Measurements from ENCODE around the gene ROBO2. TPM values are rescaled to one million over a fixed set of nuclear protein-coding genes. Genes with fewer than 3 reads are reported as not detected.

ROBO2 gene
- total RNA-seq, 2 experiments from 2014 or later: not detected

- H3K27ac Mint-ChIP-seq: no peak overlapping the region
- H3K9me3 Mint-ChIP-seq: no peaks in the 10 kb centered on the region
- intact Hi-C loops (cut with micrococcal nuclease): loop anchor here (1.0 to 2.0 kb wide), 3 partner anchors 216 to 1606 kb away; no protein-coding TSS in a partner anchor
- peaks cover 2% of the 10 kb centered on the region for H3K4me1 Mint-ChIP-seq (ENCODE audit: low read depth)
- DNase-seq: no peak
- H3K36me3 Mint-ChIP-seq (ENCODE audit: low read depth): peaks cover 1% of the 10 kb centered on the region
- H3K27me3 Mint-ChIP-seq (ENCODE audit: low read depth): peaks cover 42% of the 10 kb centered on the region
- no peak overlapping the region for H3K4me3 Mint-ChIP-seq
- CTCF ChIA-PET: interaction anchor here (0.6 kb wide), 1 partner anchor 44 kb away, joined by 3 read pairs; no protein-coding TSS in a partner anchor
Measured at GRCh38 chr3:77038930-77039605, 831 bp upstream of the ROBO2 start.

- Mint-ChIP-seq H3K27ac (no peak overlapping the region), H3K4me1 (ENCODE audit: low read depth) (peaks cover 2% of the 10 kb centered on the region), H3K9me3 (no peaks in the 10 kb centered on the region), H3K27me3 (ENCODE audit: low read depth) (peaks cover 42% of the 10 kb centered on the region), H3K36me3 (ENCODE audit: low read depth) (peaks cover 1% of the 10 kb centered on the region), H3K4me3 (no peak overlapping the region)
- intact Hi-C loops (cut with micrococcal nuclease): no loop called here
- DNase-seq: no peak
- CTCF ChIA-PET: no interaction called here
Measured at GRCh38 chr3:77040216-77040615, 317 bp downstream of the ROBO2 start.

- intact Hi-C loops (cut with micrococcal nuclease): no loop called here
Measured at GRCh38 chr3:77040926-77041722, 1.2 kb downstream of the ROBO2 start.

GRCh38 chr3:77041811-77042210 lies 1.9 kb downstream of the ROBO2 start:
- intact Hi-C loops (cut with micrococcal nuclease): no loop called here
- peaks cover 42% of the 10 kb centered on the region for H3K27me3 Mint-ChIP-seq (ENCODE audit: low read depth)
- H3K27ac Mint-ChIP-seq: no peak overlapping the region
- peaks cover 2% of the 10 kb centered on the region for H3K9me3 Mint-ChIP-seq
- peaks cover 2% of the 10 kb centered on the region for H3K4me1 Mint-ChIP-seq (ENCODE audit: low read depth)
- no peak for DNase-seq
- peaks cover 1% of the 10 kb centered on the region for H3K36me3 Mint-ChIP-seq (ENCODE audit: low read depth)
- H3K4me3 Mint-ChIP-seq: no peak overlapping the region
- CTCF ChIA-PET: no interaction called here

More at GRCh38 chr3:77040926-77041722, 1.2 kb downstream of the ROBO2 start:
- Mint-ChIP-seq H3K27me3 (ENCODE audit: low read depth) (peaks cover 42% of the 10 kb centered on the region), H3K9me3 (no peaks in the 10 kb centered on the region), H3K4me1 (ENCODE audit: low read depth) (peaks cover 2% of the 10 kb centered on the region), H3K4me3 (no peak overlapping the region), H3K27ac (no peak overlapping the region), H3K36me3 (ENCODE audit: low read depth) (peaks cover 1% of the 10 kb centered on the region)
- CTCF ChIA-PET: interaction anchor here (0.6 kb wide), 1 partner anchor 1161 kb away, joined by 3 read pairs; no protein-coding TSS in a partner anchor
- no peak for DNase-seq

- Mint-ChIP-seq H3K4me1 (ENCODE audit: low read depth) (peaks cover 2% of the 10 kb centered on the region), H3K27me3 (ENCODE audit: low read depth) (peaks cover 41% of the 10 kb centered on the region), H3K9me3 (peaks cover 3% of the 10 kb centered on the region), H3K4me3 (no peak overlapping the region), H3K27ac (no peak overlapping the region), H3K36me3 (ENCODE audit: low read depth) (peaks cover 1% of the 10 kb centered on the region)
- CTCF ChIA-PET: no interaction called here
- DNase-seq: no peak
- intact Hi-C loops (cut with micrococcal nuclease): no loop called here
Measured at GRCh38 chr3:77042343-77042742, 2.4 kb downstream of the ROBO2 start.

- CTCF ChIA-PET: no interaction called here
- DNase-seq: no peak
- Mint-ChIP-seq H3K27ac (no peak overlapping the region), H3K4me1 (ENCODE audit: low read depth) (peaks cover 2% of the 10 kb centered on the region), H3K27me3 (ENCODE audit: low read depth) (peaks cover 36% of the 10 kb centered on the region), H3K36me3 (ENCODE audit: low read depth) (peaks cover 1% of the 10 kb centered on the region), H3K4me3 (no peak overlapping the region), H3K9me3 (peaks cover 3% of the 10 kb centered on the region)
- intact Hi-C loops (cut with micrococcal nuclease): no loop called here
Measured at GRCh38 chr3:77042882-77043281, 3.0 kb downstream of the ROBO2 start.

- Mint-ChIP-seq H3K27me3 (ENCODE audit: low read depth) (peaks cover 16% of the 10 kb centered on the region), H3K27ac (no peak overlapping the region), H3K9me3 (peaks cover 3% of the 10 kb centered on the region), H3K36me3 (ENCODE audit: low read depth) (no peaks in the 10 kb centered on the region), H3K4me3 (no peak overlapping the region), H3K4me1 (ENCODE audit: low read depth) (no peaks in the 10 kb centered on the region)
- intact Hi-C loops (cut with micrococcal nuclease): no loop called here
- CTCF ChIA-PET: no interaction called here
- no peak for DNase-seq
Measured at GRCh38 chr3:77045686-77046085, 5.8 kb downstream of the ROBO2 start.

- H3K36me3 Mint-ChIP-seq (ENCODE audit: low read depth): no peaks in the 10 kb centered on the region
- H3K4me3 Mint-ChIP-seq: no peak overlapping the region
- H3K27me3 Mint-ChIP-seq (ENCODE audit: low read depth): no peaks in the 10 kb centered on the region
- intact Hi-C loops (cut with micrococcal nuclease): no loop called here
- CTCF ChIA-PET: no interaction called here
- H3K9me3 Mint-ChIP-seq: peaks cover 3% of the 10 kb centered on the region
- H3K4me1 Mint-ChIP-seq (ENCODE audit: low read depth): no peaks in the 10 kb centered on the region
- DNase-seq: no peak
- H3K27ac Mint-ChIP-seq: no peak overlapping the region
Measured at GRCh38 chr3:77048186-77048585, 8.3 kb downstream of the ROBO2 start.

- no peaks in the 10 kb centered on the region for H3K4me1 Mint-ChIP-seq (ENCODE audit: low read depth)
Measured at GRCh38 chr3:77051591-77051990, 11.7 kb downstream of the ROBO2 start.

GRCh38 chr3:77052051-77052501 lies 12.2 kb downstream of the ROBO2 start:
- H3K4me3 Mint-ChIP-seq: no peak overlapping the region
- CTCF ChIA-PET: no interaction called here
- H3K9me3 Mint-ChIP-seq: no peaks in the 10 kb centered on the region
- intact Hi-C loops (cut with micrococcal nuclease): no loop called here
- no peaks in the 10 kb centered on the region for H3K36me3 Mint-ChIP-seq (ENCODE audit: low read depth)
- no peak for DNase-seq
- no peak overlapping the region for H3K27ac Mint-ChIP-seq
- H3K27me3 Mint-ChIP-seq (ENCODE audit: low read depth): no peaks in the 10 kb centered on the region
- H3K4me1 Mint-ChIP-seq (ENCODE audit: low read depth): no peaks in the 10 kb centered on the region

More at GRCh38 chr3:77051591-77051990, 11.7 kb downstream of the ROBO2 start:
- no peaks in the 10 kb centered on the region for H3K36me3 Mint-ChIP-seq (ENCODE audit: low read depth)
- no peak for DNase-seq
- CTCF ChIA-PET: interaction anchor here (0.7 to 1.3 kb wide), 2 partner anchors 10 to 1810 kb away, joined by 3 to 4 read pairs; no protein-coding TSS in a partner anchor
- no peak overlapping the region for H3K27ac Mint-ChIP-seq
- no peaks in the 10 kb centered on the region for H3K27me3 Mint-ChIP-seq (ENCODE audit: low read depth)
- intact Hi-C loops (cut with micrococcal nuclease): no loop called here
- no peak overlapping the region for H3K4me3 Mint-ChIP-seq
- peaks cover 3% of the 10 kb centered on the region for H3K9me3 Mint-ChIP-seq

GRCh38 chr3:77052733-77053670 lies 13.1 kb downstream of the ROBO2 start:
- Mint-ChIP-seq H3K4me3 (no peak overlapping the region), H3K27me3 (ENCODE audit: low read depth) (no peaks in the 10 kb centered on the region), H3K9me3 (no peaks in the 10 kb centered on the region), H3K36me3 (ENCODE audit: low read depth) (no peaks in the 10 kb centered on the region), H3K4me1 (ENCODE audit: low read depth) (no peaks in the 10 kb centered on the region), H3K27ac (no peak overlapping the region)
- CTCF ChIA-PET: no interaction called here
- intact Hi-C loops (cut with micrococcal nuclease): no loop called here
- DNase-seq: no peak

GRCh38 chr3:77053795-77054194 lies 13.9 kb downstream of the ROBO2 start:
- H3K4me1 Mint-ChIP-seq (ENCODE audit: low read depth): no peaks in the 10 kb centered on the region
- no peak for DNase-seq
- H3K9me3 Mint-ChIP-seq: no peaks in the 10 kb centered on the region
- H3K27me3 Mint-ChIP-seq (ENCODE audit: low read depth): no peaks in the 10 kb centered on the region
- CTCF ChIA-PET: no interaction called here
- no peak overlapping the region for H3K27ac Mint-ChIP-seq
- no peak overlapping the region for H3K4me3 Mint-ChIP-seq
- no peaks in the 10 kb centered on the region for H3K36me3 Mint-ChIP-seq (ENCODE audit: low read depth)
- intact Hi-C loops (cut with micrococcal nuclease): no loop called here
